ENCODE data around the gene FUT7. TPM values are rescaled to one million over a fixed set of nuclear protein-coding genes. Genes with fewer than 3 reads are reported as not detected.
A peak's percentile ranks its signal among the peaks of the same experiment; 100 is the strongest.

The FUT7 gene
- total RNA-seq, 1 experiment from 2014 or later = not detected

GRCh38 chr9:137071282-137071681 lies 39.4 kb upstream of the FUT7 start:
- no peaks in the 10 kb centered on the region; a peak in 2 of 7 replicates for H3K36me3 Mint-ChIP-seq (ENCODE audit: insufficient read depth in 1 of 3, low read depth in 3 of 3)
- DNase-seq = no peak
- Histone ChIP-seq H3K56ac (ENCODE audit: insufficient read length, low read depth, low read length) (no peak overlapping the region), H2BK120ac (ENCODE audit: low read depth, low read length, poor library complexity, severe bottlenecking) (no peak overlapping the region), H3K4ac (ENCODE audit: low read depth, low read length) (no peak overlapping the region; the same call in 1 of the 2 replicates), H3K14ac (ENCODE audit: insufficient read depth, low read length) (peak overlapping the region; percentile 64; the same call in 1 of the 2 replicates), H3K9me3 (ENCODE audit: control insufficient read depth, low read depth, low read length) (no peaks in the 10 kb centered on the region), H3K4me1 (ENCODE audit: insufficient read depth, low read length) (peaks cover 7% of the 10 kb centered on the region; the same call in 1 of the 2 replicates), H3T11ph (ENCODE audit: low read length) (no peak overlapping the region), H3K79me1 (ENCODE audit: insufficient read depth, low read depth, low read length, poor library complexity, severe bottlenecking) (no peaks in the 10 kb centered on the region), H3K18ac (ENCODE audit: insufficient read length, low read depth, low read length) (peak overlapping the region; percentile 32), H2AK5ac (ENCODE audit: insufficient read length, low read length) (no peak overlapping the region), H2BK20ac (ENCODE audit: low read depth, low read length, poor library complexity, severe bottlenecking) (no peak overlapping the region), H3K23me2 (ENCODE audit: insufficient read length, low read depth, low read length, poor library complexity, severe bottlenecking) (no peaks in the 10 kb centered on the region), H4K8ac (replicated peaks; ENCODE audit: insufficient read length, low read depth, low read length) (no peak overlapping the region), H2BK12ac (ENCODE audit: insufficient read length, low read depth, low read length) (peak overlapping the region; percentile 25), H4K20me1 (ENCODE audit: control insufficient read depth, insufficient read depth, insufficient read length) (peaks cover 4% of the 10 kb centered on the region), H3K27ac (ENCODE audit: insufficient read length, low read depth, low read length) (no peak overlapping the region), H2BK5ac (ENCODE audit: insufficient read length, low read length) (no peak overlapping the region), H3K79me2 (ENCODE audit: insufficient read depth, low read length) (no peaks in the 10 kb centered on the region), H2AFZ (ENCODE audit: low read length) (no peak overlapping the region), H2BK15ac (ENCODE audit: low read depth, low read length) (no peak overlapping the region), H3K27me3 (ENCODE audit: insufficient read depth, low read length) (no peaks in the 10 kb centered on the region), H4K5ac (ENCODE audit: insufficient read length, low read depth, low read length) (no peak overlapping the region), H3K9ac (ENCODE audit: extremely low read depth, insufficient read length, low read length) (peak overlapping the region; percentile 16), H4K91ac (ENCODE audit: insufficient read length, low read depth, low read length) (no peak overlapping the region), H3K4me2 (ENCODE audit: insufficient read depth, insufficient read length, low read length) (peak overlapping the region; percentile 20), H3K23ac (ENCODE audit: insufficient read length, low read depth, low read length) (no peak overlapping the region)
- peaks cover 25 to 34% of the 10 kb centered on the region in 2 experiments for H3K4me1 Mint-ChIP-seq
- no CpG with 5 or more reads among the region's 2 CpGs for WGBS (ENCODE audit: extremely low coverage, insufficient read length, low lambda C conversion rate)
- TF ChIP-seq, protein P1, sequence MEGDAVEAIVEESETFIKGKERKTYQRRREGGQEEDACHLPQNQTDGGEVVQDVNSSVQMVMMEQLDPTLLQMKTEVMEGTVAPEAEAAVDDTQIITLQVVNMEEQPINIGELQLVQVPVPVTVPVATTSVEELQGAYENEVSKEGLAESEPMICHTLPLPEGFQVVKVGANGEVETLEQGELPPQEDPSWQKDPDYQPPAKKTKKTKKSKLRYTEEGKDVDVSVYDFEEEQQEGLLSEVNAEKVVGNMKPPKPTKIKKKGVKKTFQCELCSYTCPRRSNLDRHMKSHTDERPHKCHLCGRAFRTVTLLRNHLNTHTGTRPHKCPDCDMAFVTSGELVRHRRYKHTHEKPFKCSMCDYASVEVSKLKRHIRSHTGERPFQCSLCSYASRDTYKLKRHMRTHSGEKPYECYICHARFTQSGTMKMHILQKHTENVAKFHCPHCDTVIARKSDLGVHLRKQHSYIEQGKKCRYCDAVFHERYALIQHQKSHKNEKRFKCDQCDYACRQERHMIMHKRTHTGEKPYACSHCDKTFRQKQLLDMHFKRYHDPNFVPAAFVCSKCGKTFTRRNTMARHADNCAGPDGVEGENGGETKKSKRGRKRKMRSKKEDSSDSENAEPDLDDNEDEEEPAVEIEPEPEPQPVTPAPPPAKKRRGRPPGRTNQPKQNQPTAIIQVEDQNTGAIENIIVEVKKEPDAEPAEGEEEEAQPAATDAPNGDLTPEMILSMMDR (conservative IDR thresholded peaks at IDR 0.05) = no peak
- H3K27ac Mint-ChIP-seq = peak overlapping the region in 2 of 3 experiments; percentile 8 to 75; a peak in 1 of 7 replicates
- no peaks in the 10 kb centered on the region; a peak in 1 of 5 replicates for H3K9me3 Mint-ChIP-seq
- H3K4me3 Mint-ChIP-seq = peak overlapping the region; percentile 55 to 75
- peaks cover 13% of the 10 kb centered on the region for H3K27me3 Mint-ChIP-seq (ENCODE audit: low read depth)

Data from H9 (cell line).